Heart right ventricle (tissue), 16 donors: Measurements from ENCODE around the gene FAM229A. TPM values are rescaled to one million over a fixed set of nuclear protein-coding genes. Genes with fewer than 3 reads are reported as not detected.

Experiments used
- ATAC-seq, 8 donors: fragments of 200-7000 bp; cut with Tn5 transposase; one replicate each; pipeline ENCODE4 v1.9.1; 2020; ENCODE audit warnings: mild to moderate bottlenecking in 8 of 8, moderate library complexity in 8 of 8, moderate number of reproducible peaks in 1 of 8
- DNase-seq, 2 donors: peaks; one replicate each; pipeline ENCODE4 v3.0.0-alpha.2; 2020
- H3K27ac ChIP-seq, 10 donors: fragments of 200-600 bp; sonication (generic) in 2 of 10; one replicate each; pipeline versions ENCODE4 v1.5.0 to v1.8.0; 2020 to 2022; ENCODE audit warnings: mild to moderate bottlenecking in 3 of 10
- H3K27me3 ChIP-seq, 7 donors: fragments of 200-600 bp; one replicate each; pipeline ENCODE4 v1.8.0; 2021 to 2022; ENCODE audit warnings: mild to moderate bottlenecking in 2 of 7
- H3K36me3 ChIP-seq, 9 donors: fragments of 200-600 bp; sonication (generic) in 1 of 9; one replicate each; pipeline versions ENCODE4 v1.5.0 to v1.8.0; 2020 to 2022; ENCODE audit warnings: mild to moderate bottlenecking in 2 of 9
- H3K4me1 ChIP-seq, 9 donors: fragments of 200-600 bp; sonication (generic) in 1 of 9; one replicate each; pipeline versions ENCODE4 v1.5.0 to v1.8.0; 2020 to 2022; ENCODE audit warnings: mild to moderate bottlenecking in 4 of 9
- H3K4me3 ChIP-seq, 10 donors: fragments of 200-600 bp; sonication (generic) in 2 of 10; one replicate each; pipeline versions ENCODE4 v1.5.0 to v1.8.0; 2020 to 2022; ENCODE audit warnings: mild to moderate bottlenecking in 7 of 10, moderate library complexity in 2 of 10
- H3K9me3 ChIP-seq, 11 donors: fragments of 200-600 bp in 10 of 11; sonication (generic) in 2 of 11; one replicate each; pipeline versions ENCODE4 v1.5.0 to v1.8.0; 2013 to 2022; ENCODE audit warnings: mild to moderate bottlenecking in 2 of 11, control low read depth in 1 of 11, moderate library complexity in 1 of 11
- CTCF ChIP-seq, 9 donors: fragments of 200-600 bp; sonication (generic) in 2 of 9; IDR thresholded peaks; one replicate each; pipeline versions ENCODE4 v1.5.0 to v1.8.0; 2021 to 2022; ENCODE audit warnings: antibody characterized with exemption in 9 of 9, mild to moderate bottlenecking in 5 of 9, moderate library complexity in 1 of 9
- WGBS, 2 donors: extraction: QIAGEN DNeasy Blood & Tissue Kit; methylation state at CpG; one replicate each; pipeline ENCODE4 v1.1.7; 2013; ENCODE audit warnings: inconsistent platforms in 1 of 2; 5-methylcytosine and 5-hydroxymethylcytosine counted together
- intact Hi-C, 10 donors: fragments of 100-400 bp; cut with DNase I; formaldehyde crosslinking; loops; one replicate each; pipeline versions ENCODE4 v1.11.1 to v1.14.2; 2022
- polyA plus RNA-seq, 2 donors: library from polyadenylated mRNA; stranded (reverse); fragments of 200-250 nt; gene quantifications; one replicate each; pipeline ENCODE4 v1.2.3, GENCODE V29; 2013
- total RNA-seq, 10 donors: library from RNA; stranded (reverse); fragmentation: NEBNext Ultra II Directional in 3 of 10; extraction: Animal tissue kit (Norgen Biotek cat#: 25700) in 3 of 10; gene quantifications; one replicate each; pipeline versions ENCODE4 v1.2.1 to v1.2.4, GENCODE V29; 2021 to 2023
- donor health status: Arrhythmogenic right ventricular cardiomyopathy.
- donor health status: ischemic (EF 13 %, LVEDD 7.1; RV severe dilation, severe dysfunction).
- donor health status: healthy with polysubstance abuse.
- donor health status: DM: no; HTN: yes; CAD: no.
- donor health status: DM: no; HTN: no; CAD: no.
- donor health status: ischemic (EF 25% LVEDD 6.9; RV normal size, moderate dysfunction).
- donor health status: ischemic (EF 25% LVEDD 5.7; RV mildly dilated, moderate dysfunction).
- donor health status: healthy.
- donor health status: DM: yes; HTN: yes; CAD: no.
- donor health status: Ischemic cardiomyopathy.
- donor health status: ischemic (EF 35%, LVEDD 5.7; RV mildly dilated, moderate dysfunction).
- donor health status: nonischemic (EF 11% LVEDD 7.7; RV severe dilation, severe dysfunction).
- donor health status: DM: yes; HTN: yes; CAD: no.
- donor health status: PGD.
- donor health status: ischemic (EF 29% LVEDD 5.4; RV normal size, mild dysfunction).
- donor health status: nonischemic (EF 23%, LVEDD 6.1; RV moderate dilation, normal function).

Gene FAM229A
- total and polyA plus RNA-seq, 12 donors, result 0.93 to 13.4 (median 2.3) TPM

- 84 to 87% methylated on average over 9 of the region's 9 CpGs for WGBS, 2 donors
- Histone ChIP-seq H3K27me3 (peaks cover 0 to 11% (median 0%) of the 10 kb centered on the region in 7 donors), H3K4me3 (no peak overlapping the region), H3K9me3 (no peaks in the 10 kb centered on the region), H3K36me3 (no peaks in the 10 kb centered on the region), H3K27ac (no peak overlapping the region), H3K4me1 (peaks cover 0 to 48% (median 34%) of the 10 kb centered on the region in 9 donors)
- no peak for TF ChIP-seq CTCF (IDR thresholded peaks at IDR 0.05)
- ATAC-seq, result no peak
- no peak for DNase-seq
- intact Hi-C loops, result no loop called here
Observed at GRCh38 chr1:32346532-32347157, 15.6 kb downstream of the FAM229A start.

GRCh38 chr1:32345289-32345827 lies 16.9 kb downstream of the FAM229A start:
- Histone ChIP-seq H3K4me1 (peaks cover 0 to 42% (median 28%) of the 10 kb centered on the region in 9 donors), H3K27me3 (peaks cover 0 to 11% (median 0%) of the 10 kb centered on the region in 7 donors), H3K9me3 (no peaks in the 10 kb centered on the region), H3K4me3 (no peak overlapping the region), H3K36me3 (no peaks in the 10 kb centered on the region), H3K27ac (peak overlapping the region in 1 of 10 donors; percentile 22)
- ATAC-seq (peak in 2 of 8 donors; percentile 20 to 23), DNase-seq (no peak)
- no peak for TF ChIP-seq CTCF (IDR thresholded peaks at IDR 0.05)
- intact Hi-C loops, result no loop called here
- 32 to 33% methylated on average over 8 of the region's 8 CpGs for WGBS, 2 donors

GRCh38 chr1:32342704-32343103 lies 19.6 kb downstream of the FAM229A start:
- Histone ChIP-seq H3K36me3 (no peaks in the 10 kb centered on the region), H3K27ac (no peak overlapping the region), H3K27me3 (peaks cover 0 to 11% (median 0%) of the 10 kb centered on the region in 7 donors), H3K9me3 (no peaks in the 10 kb centered on the region), H3K4me1 (peaks cover 0 to 44% (median 22%) of the 10 kb centered on the region in 9 donors), H3K4me3 (no peak overlapping the region)
- TF ChIP-seq CTCF (IDR thresholded peaks at IDR 0.05), result no peak
- ATAC-seq (no peak), DNase-seq (no peak)
- WGBS, 2 donors, result 95 to 98% methylated on average over 10 of the region's 10 CpGs
- intact Hi-C loops, result no loop called here

GRCh38 chr1:32341971-32342370 lies 20.3 kb downstream of the FAM229A start:
- intact Hi-C loops, result no loop called here
- Histone ChIP-seq H3K4me3 (no peak overlapping the region), H3K9me3 (no peaks in the 10 kb centered on the region), H3K27me3 (peaks cover 0 to 11% (median 0%) of the 10 kb centered on the region in 7 donors), H3K27ac (no peak overlapping the region), H3K4me1 (peaks cover 0 to 51% (median 29%) of the 10 kb centered on the region in 9 donors), H3K36me3 (no peaks in the 10 kb centered on the region)
- DNase-seq (no peak), ATAC-seq (no peak)
- WGBS, 2 donors, result 77 to 79% methylated on average over 5 of the region's 5 CpGs
- no peak for TF ChIP-seq CTCF (IDR thresholded peaks at IDR 0.05)
